NCI-H510A treated with DMSO at 0.1 percent for 48 hours (cell line): ENCODE data around the gene RPL28.
"Not testable (repeated sequence)": the region's sequence is repeated elsewhere in the genome, so short reads cannot be mapped to it uniquely, and the experiment has no call there.

Experiments
- DNase-seq: peaks from one replicate; lab custom pipeline; 2025; lab: John Stamatoyannopoulos, UW

Gene RPL28

DNA sequence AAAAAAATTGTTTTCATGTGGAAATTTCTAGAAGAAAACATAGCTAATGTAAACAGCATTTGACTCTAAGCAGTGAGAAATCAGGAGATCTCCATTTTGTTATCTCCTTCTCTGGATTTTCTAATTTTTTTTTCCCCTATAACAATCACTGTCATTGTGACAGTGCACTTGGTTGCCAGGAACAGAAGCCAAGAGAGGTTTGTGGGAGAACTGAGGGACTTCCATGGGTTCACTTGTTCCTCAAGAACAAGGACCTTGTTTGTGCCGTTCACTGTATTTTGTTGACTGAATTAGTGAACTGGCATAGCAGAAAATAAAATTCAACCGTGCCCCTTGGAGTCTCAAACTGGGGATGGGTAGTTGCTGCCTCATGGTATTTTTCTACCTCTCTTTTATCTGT, 40.3 kb downstream of the RPL28 start:
- DNase-seq: no peak

- no peak for DNase-seq
Observed at GRCh38 chr19:55431183-55431582, 45.5 kb downstream of the RPL28 start.

DNA sequence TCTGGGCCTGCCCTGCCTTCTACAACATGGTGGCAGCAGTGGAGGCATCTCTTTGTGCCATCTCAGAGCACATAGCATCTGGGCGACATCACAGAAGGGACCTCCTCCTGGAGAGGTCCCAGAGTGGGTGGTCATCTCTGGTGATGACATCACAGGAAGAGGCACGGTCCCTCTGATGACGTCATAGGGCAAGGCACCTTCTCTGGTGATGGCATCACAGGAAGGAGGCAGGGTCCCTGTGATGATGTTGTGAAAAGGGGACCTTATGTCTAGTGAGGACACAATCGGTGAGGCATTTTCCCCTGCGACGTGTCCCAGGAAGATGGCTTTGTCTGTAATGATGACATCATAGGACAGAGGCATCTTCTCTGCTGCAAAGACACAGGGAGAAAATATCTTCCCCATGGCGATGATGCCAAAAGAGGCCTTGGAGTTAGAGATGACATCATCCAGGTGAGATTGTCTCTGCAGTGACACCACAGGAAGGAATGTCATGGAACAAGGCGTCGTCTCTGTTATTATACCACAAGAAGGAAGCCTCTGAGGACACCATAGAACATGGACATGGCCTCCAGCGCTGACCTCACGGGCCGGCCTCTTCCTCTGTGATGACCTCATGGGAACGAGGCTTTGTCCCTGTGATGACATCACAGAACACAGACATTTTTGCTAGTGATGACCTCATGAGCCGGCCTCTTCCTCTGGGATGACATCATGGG, 46.7 kb downstream of the RPL28 start:
- DNase-seq: no peak

DNA sequence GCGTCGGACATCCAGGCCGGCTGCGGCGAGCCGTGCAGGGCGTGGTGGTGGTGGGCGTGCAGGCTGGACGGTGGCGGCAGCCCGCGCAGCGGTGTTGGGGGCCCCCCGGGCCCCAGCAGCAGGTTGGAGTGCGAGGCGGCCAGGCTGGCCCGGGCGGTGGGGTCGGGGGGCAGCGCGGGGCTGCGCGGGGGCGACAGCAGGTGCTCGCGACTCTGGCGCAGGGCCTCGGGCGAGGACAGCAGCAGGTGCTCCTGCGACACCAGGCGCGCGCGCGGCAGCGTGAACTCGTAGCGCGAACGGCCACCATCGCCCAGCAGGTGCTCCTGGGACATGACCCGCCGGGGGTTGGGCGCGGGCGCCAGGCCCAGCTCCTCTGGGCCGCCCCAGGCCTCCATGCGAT, 47.6 kb downstream of the RPL28 start:
- DNase-seq: no peak

DNA sequence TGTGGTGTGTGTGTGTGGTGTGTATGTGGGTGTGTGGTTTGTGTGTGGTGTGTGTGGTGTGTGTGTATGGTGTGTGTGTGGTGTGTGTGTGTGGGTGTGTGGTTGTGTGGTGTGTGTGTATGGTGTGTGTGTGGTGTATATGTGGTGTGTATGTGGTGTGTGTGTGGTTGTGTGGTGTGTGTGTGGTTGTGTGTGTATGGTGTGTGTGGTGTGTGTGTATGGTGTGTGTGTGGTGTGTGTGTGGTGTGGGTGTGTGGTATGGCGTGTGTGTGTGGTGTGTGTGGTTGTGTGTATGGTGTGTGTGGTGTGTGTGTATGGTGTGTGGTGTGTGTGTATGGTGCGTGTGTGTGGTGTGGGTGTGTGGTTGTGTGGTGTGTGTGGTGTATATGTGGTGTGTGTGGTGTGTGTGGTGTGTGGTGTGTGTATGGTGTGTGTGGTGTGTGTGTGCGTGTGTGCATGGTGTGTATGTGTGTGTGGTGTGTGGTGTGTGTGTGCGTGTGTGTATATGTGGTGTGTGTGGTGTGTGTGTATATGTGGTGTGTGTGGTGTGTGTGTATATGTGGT, 48.7 kb downstream of the RPL28 start:
- no peak for DNase-seq

DNA sequence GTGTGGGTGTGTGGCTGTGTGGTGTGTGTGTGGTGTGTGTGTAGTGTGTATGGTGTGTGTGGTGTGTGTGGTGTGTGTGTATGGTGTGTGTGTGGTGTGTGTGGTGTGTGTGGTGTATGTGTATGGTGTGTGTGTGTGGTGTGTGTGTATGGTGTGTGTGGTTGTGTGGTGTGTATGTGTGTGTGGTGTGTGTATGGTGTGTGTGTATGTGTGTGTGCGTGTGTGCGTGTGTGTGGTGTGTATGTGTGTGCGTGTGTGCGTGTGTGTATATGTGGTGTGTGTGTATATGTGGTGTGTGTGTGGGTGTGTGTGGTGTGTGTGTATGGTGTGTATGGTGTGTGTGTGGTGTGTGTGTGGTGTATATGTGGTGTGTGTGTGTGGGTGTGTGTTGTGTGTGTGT, 49.3 kb downstream of the RPL28 start:
- no peak for DNase-seq

DNA sequence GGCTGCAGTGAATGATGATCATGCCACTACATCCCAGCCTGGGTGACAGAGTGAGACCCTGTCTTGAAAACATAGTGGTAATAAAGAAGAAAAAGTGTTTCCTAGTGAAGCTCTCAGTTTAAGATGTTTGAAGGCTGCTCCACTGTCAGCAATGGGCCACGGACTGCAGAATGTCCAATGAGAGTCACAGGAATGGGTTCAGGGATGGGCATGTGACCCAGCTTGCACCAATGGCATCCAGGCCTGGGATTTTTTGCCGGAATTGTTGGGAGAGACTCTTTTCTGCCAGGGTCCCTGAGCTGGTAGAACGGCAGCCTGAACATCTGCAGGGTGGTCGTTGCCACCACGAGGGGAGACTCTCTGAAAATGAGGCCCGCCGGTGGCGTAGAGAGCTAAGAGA, 51.1 kb downstream of the RPL28 start:
- no peak for DNase-seq

DNA sequence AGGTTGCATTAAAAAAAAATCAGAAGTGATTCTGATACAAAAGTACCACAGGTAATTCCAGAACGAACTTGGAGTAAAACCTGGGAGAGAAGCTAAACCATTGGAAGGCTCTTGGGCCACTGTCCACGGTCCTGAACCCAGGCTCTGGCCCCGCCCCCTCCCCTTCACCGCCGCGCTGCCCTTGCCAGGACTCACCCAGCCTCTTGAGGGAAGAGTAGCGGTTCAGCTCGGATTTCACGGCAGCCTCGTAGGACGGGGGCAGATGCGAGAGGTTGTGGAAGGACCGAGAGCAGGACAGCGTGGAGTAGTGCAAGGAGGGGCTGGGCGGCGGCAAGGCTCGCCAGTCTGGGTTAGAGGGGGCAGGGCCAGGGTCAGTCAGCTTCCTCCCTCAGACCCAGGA, 51.7 kb downstream of the RPL28 start:
- DNase-seq: peak; percentile 43

GRCh38 chr19:55439052-55439451, 53.3 kb downstream of the RPL28 start:
- no peak for DNase-seq

DNA sequence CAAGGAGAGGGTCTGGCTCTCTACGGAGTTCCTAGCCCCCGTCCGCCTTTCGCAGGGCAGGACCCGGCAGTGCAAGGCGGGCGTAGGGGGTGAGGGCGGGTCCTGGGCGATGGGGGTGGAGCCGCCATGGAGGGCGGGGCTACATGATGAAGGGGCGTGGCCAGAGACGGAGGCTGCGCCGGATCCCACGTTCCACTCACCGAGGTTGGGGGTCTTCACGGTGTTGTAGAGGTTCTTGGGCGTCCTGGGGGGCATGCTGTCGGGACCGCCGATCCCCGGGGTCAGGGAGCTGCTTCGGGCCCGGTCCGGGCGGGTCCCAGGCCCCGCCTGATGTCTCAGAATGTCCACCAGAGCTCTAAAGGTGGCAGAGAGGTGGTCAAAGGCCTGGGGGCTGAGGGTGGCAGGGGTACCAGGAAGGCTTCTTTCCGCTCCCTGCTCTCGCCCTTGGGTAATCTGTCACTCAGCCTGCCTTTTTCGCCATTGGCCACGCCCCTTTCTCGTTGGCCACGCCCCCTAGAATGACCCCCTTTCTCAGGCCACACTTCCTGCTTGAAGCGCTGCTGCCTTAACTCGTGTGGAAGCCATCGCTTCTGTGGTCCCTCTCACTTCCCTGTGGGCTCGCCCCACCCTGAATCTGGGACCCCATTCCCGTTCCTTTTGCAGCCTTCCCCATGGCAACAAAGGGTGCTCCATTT, 54.8 kb downstream of the RPL28 start:
- no peak for DNase-seq

DNA sequence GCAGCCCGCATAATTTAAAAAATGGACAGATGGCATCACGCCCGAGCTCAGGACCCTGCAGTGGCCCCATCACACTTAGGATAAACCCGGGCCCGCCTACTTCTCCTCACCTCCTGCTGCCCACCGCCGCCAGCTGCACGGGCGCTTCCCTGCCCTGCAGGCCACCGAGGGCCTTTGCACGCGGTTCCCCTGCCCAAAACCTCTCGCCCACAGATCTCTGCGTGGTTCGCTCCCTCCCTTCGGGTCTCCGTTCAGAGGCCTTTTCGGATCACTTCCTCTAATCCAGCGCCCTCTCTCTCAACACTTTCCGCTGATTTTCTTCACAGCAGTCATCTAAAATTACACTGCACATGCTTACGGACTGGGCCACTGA, 55.6 kb downstream of the RPL28 start:
- no peak for DNase-seq

- no peak for DNase-seq
Observed at GRCh38 chr19:55441692-55442321, 56.1 kb downstream of the RPL28 start.

GRCh38 chr19:55442372-55442961, 56.7 kb downstream of the RPL28 start:
- DNase-seq: peak; percentile 37

DNA sequence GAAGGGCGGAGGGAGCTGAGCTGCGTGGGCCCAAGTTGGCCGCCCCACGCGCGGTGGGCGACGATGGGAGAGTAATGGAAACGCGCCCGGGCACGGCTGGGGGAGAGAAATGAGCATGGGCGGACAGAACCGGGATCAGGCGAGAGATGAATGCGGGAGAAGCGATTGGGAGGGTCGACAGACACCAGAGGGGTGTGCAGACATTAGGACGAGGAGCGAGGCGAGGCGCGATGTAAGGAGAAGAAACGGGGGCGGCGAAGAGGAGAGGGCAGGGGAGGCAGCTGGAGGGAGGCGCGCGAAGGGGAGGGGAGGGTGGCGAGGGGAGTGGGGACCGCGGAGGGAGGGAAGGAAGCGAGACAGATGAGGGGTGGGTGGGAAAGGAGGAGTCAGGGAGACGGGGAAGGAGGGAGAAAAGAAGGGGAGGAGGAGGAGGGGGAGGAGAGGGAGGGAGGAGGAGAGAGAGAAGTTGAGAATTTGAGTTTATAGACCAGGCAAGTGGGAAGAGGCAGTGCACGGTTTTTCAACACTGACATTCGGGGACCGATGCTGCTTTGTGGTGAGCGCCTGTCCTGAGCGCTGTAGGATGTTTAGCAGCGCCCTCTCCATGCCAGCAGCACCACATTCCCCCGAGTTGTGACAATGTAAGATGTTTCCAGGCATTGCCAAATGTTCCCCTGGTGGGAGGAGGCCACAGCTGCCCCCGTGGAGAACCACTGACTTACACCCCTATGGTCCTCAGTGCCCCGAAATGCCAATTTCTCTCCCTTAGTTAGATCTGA, 57.5 kb downstream of the RPL28 start, which contains the start of gene SHISA7:
SHISA7 (minus strand) TSS at position 256 of the 779 bp plus-strand sequence. CDS start 437 bp downstream, outside the sequence.
- DNase-seq: no peak

DNA sequence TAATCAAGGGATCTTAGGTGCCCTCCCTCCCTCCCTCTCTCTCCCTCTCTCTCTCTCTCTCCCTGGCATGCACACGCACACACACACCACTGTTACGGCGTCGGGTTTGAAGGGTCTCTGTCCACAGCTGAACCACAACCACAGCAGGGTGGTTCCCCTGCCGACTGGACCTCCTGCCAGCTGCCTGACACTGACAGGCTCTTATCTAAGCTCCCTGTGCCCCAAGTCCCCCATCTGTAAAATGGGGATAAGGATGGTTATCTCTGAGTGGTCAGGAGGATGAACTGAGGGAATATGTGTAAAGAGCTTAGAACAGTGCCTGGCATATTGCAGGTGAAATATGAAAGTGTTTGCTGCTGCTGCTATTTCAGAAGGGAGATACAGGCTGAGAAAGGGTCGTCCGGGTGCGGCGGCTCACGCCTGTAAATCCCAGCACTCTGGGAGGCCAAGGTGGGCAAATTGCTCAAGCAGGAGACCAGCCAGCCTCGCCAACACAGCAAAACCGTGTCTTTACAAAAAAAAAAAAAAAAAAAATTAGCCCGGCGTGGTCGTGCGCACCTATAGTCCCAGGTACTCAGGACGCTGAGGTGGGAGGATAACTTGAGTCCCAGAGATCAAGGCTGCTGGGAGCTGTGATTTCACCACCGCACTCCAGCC, 58.2 kb downstream of the RPL28 start:
- DNase-seq: no peak

DNA sequence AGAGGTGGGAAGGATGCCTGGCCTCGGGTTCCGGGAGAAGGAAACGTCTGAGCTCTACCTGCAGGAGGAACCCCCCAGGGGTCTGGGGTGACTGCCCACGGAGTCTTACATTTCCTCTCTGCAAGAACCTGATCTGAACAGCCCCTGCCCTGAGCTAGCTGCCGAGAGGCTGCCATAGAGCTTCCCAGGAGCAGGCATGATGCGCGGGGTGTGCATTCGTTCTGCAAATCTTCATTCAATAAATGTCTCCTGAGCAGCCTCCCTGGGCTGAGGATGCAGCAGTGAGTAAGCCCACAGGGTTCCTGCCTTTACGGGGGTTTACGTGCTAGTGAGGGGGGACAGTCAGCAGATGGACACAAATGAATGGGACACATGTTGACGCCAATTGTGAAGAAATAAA, 58.9 kb downstream of the RPL28 start:
- no peak for DNase-seq

DNA sequence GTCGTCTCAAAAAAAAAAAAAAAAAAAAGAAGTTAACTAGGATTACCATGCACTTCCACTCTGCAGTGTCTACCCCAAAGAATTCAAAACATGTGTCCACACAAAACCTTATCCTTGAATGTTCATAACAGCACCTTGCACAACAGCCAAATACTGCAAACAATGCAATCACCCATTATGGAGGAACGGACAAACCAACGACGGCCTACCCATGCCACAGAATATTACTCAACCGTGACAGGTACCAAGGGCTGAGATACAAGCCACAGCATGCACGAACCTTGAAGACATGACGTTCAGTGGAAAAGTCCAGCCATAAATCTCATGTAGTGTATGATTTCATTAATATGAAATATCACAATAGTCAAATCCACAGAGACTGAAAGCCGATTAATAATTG, 60.3 kb downstream of the RPL28 start:
- DNase-seq: no peak

GRCh38 chr19:55447421-55448174, 61.9 kb downstream of the RPL28 start:
- DNase-seq: peak; percentile 20

DNA sequence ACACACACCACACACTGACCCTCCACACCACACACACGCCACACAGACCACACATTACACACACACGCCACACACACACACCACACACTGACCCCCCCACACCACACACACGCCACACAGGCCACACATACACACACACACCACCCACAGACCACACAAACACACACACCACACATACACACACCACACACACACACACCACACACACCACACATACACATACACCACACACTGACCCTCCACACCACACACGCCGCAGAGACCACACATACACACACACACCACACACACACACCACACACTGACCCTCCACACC, 62.4 kb downstream of the RPL28 start:
- not testable (repeated sequence) for DNase-seq

GRCh38 chr19:55449469-55449868, 63.7 kb downstream of the RPL28 start:
- DNase-seq: no peak
